Activated naive CD8-positive, alpha-beta T cell treated with anti-CD3 and anti-CD28 coated beads, Interleukin-2, amount 10 ng/mL, durations not matched to agents 7 days and 5 days (primary cell): ENCODE data around the gene CYP39A1. TPM values are rescaled to one million over a fixed set of nuclear protein-coding genes. Genes with fewer than 3 reads are reported as not detected.
A peak's percentile ranks its signal among the peaks of the same experiment; 100 is the strongest.

Experiments
- ATAC-seq: fragments of 150-1000 bp; cut with Tn5 transposase; one replicate; pipeline ENCODE4 v1.10.0; 2021; ENCODE audit warnings: low read depth, moderate library complexity
- POLR2A ChIA-PET: fragments of 350-600 bp; sonication (Branson Sonifier 250); formaldehyde crosslinking; loops from one replicate; lab custom pipeline; 2021; ENCODE audit warnings: antibody characterized with exemption; lab: Charles Lee
- DNase-seq: peaks from one replicate; pipeline ENCODE4 v3.0.0; 2021
- H3K27ac Mint-ChIP-seq: one replicate; pipeline ENCODE4 v1.8.0; 2022; ENCODE audit warnings: mild to moderate bottlenecking, mixed read lengths
- H3K27me3 Mint-ChIP-seq: one replicate; pipeline ENCODE4 v1.8.0; 2022; ENCODE audit warnings: mild to moderate bottlenecking, moderate library complexity, mixed read lengths
- H3K36me3 Mint-ChIP-seq: one replicate; pipeline ENCODE4 v1.8.0; 2021; ENCODE audit warnings: mild to moderate bottlenecking, mixed read lengths
- H3K4me1 Mint-ChIP-seq: one replicate; pipeline ENCODE4 v1.8.0; 2021; ENCODE audit warnings: mixed read lengths
- H3K4me3 Mint-ChIP-seq: one replicate; pipeline ENCODE4 v1.8.0; 2022; ENCODE audit warnings: mild to moderate bottlenecking, moderate library complexity, mixed read lengths
- H3K9me3 Mint-ChIP-seq: one replicate; pipeline ENCODE4 v1.8.0; 2021; ENCODE audit warnings: mixed read lengths
- total RNA-seq, 2 experiments: library from RNA; stranded (reverse); gene quantifications; one replicate each; pipeline ENCODE4 v1.2.3, GENCODE V29; 2021

CYP39A1 gene
- total RNA-seq, 2 experiments from 2014 or later: not detected

- no peaks in the 10 kb centered on the region for H3K4me1 Mint-ChIP-seq
- POLR2A ChIA-PET: no interaction called here
- ATAC-seq: no peak
- H3K27me3 Mint-ChIP-seq: peaks cover 8% of the 10 kb centered on the region
- no peak overlapping the region for H3K4me3 Mint-ChIP-seq
- no peak for DNase-seq
- no peaks in the 10 kb centered on the region for H3K36me3 Mint-ChIP-seq
- H3K27ac Mint-ChIP-seq: no peak overlapping the region
- H3K9me3 Mint-ChIP-seq: no peaks in the 10 kb centered on the region
These were observed 14.7 kb downstream of the CYP39A1 start for GRCh38 chr6:46637933-46638332.

DNA sequence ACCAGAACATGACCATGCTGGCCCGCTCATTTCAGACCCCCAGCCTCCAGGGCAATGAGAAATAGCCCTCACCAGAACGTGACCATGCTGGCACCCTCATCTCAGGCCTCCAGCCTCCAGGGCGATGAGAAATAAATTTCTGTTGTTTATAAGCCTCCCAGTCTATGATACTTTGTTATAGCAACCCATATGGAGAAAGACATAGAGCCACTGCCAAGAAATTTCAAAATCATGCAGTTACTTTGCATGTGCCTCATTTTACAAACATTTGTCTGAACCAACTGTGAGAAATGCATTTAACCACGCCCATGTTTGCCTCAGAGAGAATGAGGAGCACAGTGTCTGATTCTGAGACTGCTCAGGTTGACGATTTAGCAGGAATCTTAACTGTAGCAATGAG lies 15.5 kb downstream of the CYP39A1 start:
- no peak for ATAC-seq
- no peak overlapping the region for H3K27ac Mint-ChIP-seq
- no peaks in the 10 kb centered on the region for H3K9me3 Mint-ChIP-seq
- no peaks in the 10 kb centered on the region for H3K36me3 Mint-ChIP-seq
- H3K27me3 Mint-ChIP-seq: peaks cover 8% of the 10 kb centered on the region
- DNase-seq: no peak
- POLR2A ChIA-PET: no interaction called here
- H3K4me1 Mint-ChIP-seq: no peaks in the 10 kb centered on the region
- no peak overlapping the region for H3K4me3 Mint-ChIP-seq

- Mint-ChIP-seq H3K27ac (no peak overlapping the region), H3K36me3 (no peaks in the 10 kb centered on the region), H3K9me3 (no peaks in the 10 kb centered on the region), H3K4me1 (no peaks in the 10 kb centered on the region), H3K27me3 (peaks cover 11% of the 10 kb centered on the region), H3K4me3 (no peak overlapping the region)
- no peak for DNase-seq
- POLR2A ChIA-PET: no interaction called here
- ATAC-seq: no peak
These were observed 17.2 kb downstream of the CYP39A1 start for GRCh38 chr6:46635462-46635861.

DNA sequence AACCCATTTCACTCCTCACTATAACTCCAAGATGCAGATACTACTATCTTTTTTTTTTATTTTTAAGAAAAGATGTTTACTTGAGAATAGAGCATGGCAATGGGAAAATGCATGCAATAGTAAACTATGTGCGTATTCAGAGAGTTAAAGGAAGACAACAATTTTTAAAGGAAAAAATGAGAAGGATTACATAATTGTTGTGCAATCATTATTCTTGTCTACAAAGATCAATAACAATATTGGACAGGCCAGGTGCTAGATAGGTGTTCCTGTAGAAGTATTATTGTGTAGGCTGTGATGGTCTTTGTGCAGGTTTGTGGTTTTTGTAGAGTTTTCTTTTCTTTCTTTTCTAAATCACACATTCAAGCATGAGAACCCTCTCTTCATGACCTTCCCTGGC lies 20.6 kb downstream of the CYP39A1 start:
- POLR2A ChIA-PET: no interaction called here
- H3K4me1 Mint-ChIP-seq: no peaks in the 10 kb centered on the region
- ATAC-seq (no peak), DNase-seq (no peak)
- peaks cover 10% of the 10 kb centered on the region for H3K27me3 Mint-ChIP-seq
- no peaks in the 10 kb centered on the region for H3K36me3 Mint-ChIP-seq
- H3K4me3 Mint-ChIP-seq: no peak overlapping the region
- no peak overlapping the region for H3K27ac Mint-ChIP-seq
- H3K9me3 Mint-ChIP-seq: no peaks in the 10 kb centered on the region

- no peaks in the 10 kb centered on the region for H3K4me1 Mint-ChIP-seq
- POLR2A ChIA-PET: no interaction called here
These were observed 22.9 kb downstream of the CYP39A1 start for GRCh38 chr6:46629691-46630090.

DNA sequence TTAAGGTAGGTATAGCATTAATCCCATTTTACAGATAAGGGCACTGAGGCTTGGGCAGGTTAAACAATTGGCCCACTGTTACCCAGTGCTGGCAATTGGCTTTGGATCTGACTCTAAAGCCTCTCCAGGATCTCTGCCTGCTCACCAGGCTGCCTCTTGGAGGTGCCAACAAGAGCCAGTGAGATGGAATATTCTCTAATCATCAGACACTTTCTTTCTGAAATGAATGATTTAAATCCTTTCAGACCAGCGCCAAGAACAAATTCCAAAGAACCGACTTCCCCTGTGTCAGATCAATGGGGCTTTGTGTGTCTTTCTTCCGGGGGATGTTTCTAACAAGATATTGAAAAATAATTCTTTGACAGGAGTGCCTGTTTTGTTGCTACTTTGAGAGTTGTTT lies 23.6 kb downstream of the CYP39A1 start:
- Mint-ChIP-seq H3K36me3 (no peaks in the 10 kb centered on the region), H3K4me1 (no peaks in the 10 kb centered on the region), H3K4me3 (no peak overlapping the region), H3K27me3 (peaks cover 10% of the 10 kb centered on the region), H3K9me3 (no peaks in the 10 kb centered on the region), H3K27ac (no peak overlapping the region)
- no peak for DNase-seq
- ATAC-seq: no peak
- POLR2A ChIA-PET: no interaction called here

More at GRCh38 chr6:46629691-46630090, 22.9 kb downstream of the CYP39A1 start:
- ATAC-seq (no peak), DNase-seq (no peak)
- no peak overlapping the region for H3K4me3 Mint-ChIP-seq
- H3K27ac Mint-ChIP-seq: no peak overlapping the region
- no peaks in the 10 kb centered on the region for H3K36me3 Mint-ChIP-seq
- no peaks in the 10 kb centered on the region for H3K9me3 Mint-ChIP-seq
- peaks cover 10% of the 10 kb centered on the region for H3K27me3 Mint-ChIP-seq

DNA sequence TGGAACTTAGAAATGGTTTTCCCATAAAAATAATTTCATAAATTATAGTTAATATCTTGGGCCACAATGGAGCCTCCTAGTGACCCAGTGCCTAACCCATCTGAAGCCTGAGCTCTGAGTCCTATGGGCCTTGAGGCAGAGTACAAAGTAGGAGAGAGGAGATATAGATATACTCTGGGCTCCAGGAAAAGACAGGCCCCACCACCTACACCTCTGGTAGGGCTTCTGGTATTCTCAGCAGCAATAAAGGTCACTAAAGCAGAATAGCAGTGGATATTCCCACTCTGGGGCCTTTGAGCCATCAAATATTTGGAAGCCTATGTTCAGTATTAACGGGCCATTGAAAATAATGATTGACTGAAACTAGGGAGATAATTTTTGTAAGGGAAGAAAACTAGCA lies 24.1 kb downstream of the CYP39A1 start:
- no peak overlapping the region for H3K4me3 Mint-ChIP-seq
- ATAC-seq: no peak
- no peaks in the 10 kb centered on the region for H3K36me3 Mint-ChIP-seq
- H3K4me1 Mint-ChIP-seq: no peaks in the 10 kb centered on the region
- DNase-seq: no peak
- POLR2A ChIA-PET: no interaction called here
- no peaks in the 10 kb centered on the region for H3K9me3 Mint-ChIP-seq
- H3K27me3 Mint-ChIP-seq: peaks cover 10% of the 10 kb centered on the region
- no peak overlapping the region for H3K27ac Mint-ChIP-seq

GRCh38 chr6:46626976-46627375 lies 25.6 kb downstream of the CYP39A1 start:
- Mint-ChIP-seq H3K27me3 (peaks cover 10% of the 10 kb centered on the region), H3K4me3 (no peak overlapping the region), H3K27ac (no peak overlapping the region), H3K4me1 (no peaks in the 10 kb centered on the region), H3K9me3 (no peaks in the 10 kb centered on the region), H3K36me3 (no peaks in the 10 kb centered on the region)
- ATAC-seq (no peak), DNase-seq (no peak)
- POLR2A ChIA-PET: no interaction called here

DNA sequence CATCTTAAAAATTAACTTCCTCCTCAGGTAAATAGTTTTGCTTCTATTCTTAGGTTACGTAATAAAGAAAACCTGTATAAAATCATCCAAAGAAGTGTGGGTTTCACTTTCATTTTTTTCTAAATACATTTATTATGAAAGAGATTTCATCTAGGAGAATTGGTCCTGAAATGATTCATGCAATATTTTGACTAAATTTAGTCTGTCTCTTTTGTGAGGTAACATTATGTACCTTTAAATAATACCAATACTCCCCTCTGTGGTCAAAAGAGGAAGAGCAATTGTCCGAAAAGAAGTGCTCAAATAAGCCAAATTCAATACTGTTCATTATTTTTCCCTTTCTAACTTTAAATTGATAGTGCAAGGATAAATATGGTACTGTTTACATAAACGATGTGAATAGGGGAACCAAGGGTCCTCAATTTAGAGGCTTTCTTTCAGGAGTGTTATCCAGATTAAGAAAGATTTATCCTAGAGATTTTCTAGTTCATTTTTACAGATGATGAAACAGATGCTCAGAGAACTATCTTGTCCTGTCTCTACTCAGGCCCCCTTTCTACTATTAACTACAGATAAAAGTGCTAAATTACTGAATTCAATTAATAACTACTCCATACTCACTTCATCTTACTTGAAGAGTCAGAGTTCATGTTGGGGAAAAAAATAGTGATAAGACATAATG lies 26.2 kb downstream of the CYP39A1 start:
- Mint-ChIP-seq H3K27ac (no peak overlapping the region), H3K4me3 (peak overlapping the region; percentile 12), H3K4me1 (no peaks in the 10 kb centered on the region), H3K27me3 (peaks cover 10% of the 10 kb centered on the region), H3K9me3 (no peaks in the 10 kb centered on the region), H3K36me3 (no peaks in the 10 kb centered on the region)
- ATAC-seq: no peak
- POLR2A ChIA-PET: no interaction called here
- no peak for DNase-seq

DNA sequence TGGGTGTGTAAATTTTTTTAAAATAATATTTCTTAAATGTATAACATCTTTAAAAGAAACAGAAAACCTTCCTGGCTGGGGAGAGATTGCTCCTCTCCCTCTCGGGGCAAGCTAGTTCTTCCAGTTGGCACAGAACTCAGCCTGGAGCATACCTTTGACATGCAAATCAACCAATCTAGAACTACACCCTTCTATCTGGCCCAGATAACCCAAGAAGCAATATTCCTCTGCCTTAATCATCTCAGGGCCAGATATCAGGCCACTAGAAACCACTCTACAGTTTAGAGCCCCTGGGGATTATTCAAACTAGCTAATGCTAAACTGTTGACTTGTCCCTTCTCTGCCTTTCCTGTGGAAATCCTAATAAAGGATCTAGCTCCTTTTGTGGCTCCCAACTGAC lies 33.9 kb downstream of the CYP39A1 start:
- H3K27ac Mint-ChIP-seq: no peak overlapping the region
- POLR2A ChIA-PET: no interaction called here
- no peaks in the 10 kb centered on the region for H3K36me3 Mint-ChIP-seq
- ATAC-seq (no peak), DNase-seq (no peak)
- H3K4me1 Mint-ChIP-seq: no peaks in the 10 kb centered on the region
- H3K27me3 Mint-ChIP-seq: peaks cover 24% of the 10 kb centered on the region
- H3K4me3 Mint-ChIP-seq: no peak overlapping the region
- no peaks in the 10 kb centered on the region for H3K9me3 Mint-ChIP-seq

DNA sequence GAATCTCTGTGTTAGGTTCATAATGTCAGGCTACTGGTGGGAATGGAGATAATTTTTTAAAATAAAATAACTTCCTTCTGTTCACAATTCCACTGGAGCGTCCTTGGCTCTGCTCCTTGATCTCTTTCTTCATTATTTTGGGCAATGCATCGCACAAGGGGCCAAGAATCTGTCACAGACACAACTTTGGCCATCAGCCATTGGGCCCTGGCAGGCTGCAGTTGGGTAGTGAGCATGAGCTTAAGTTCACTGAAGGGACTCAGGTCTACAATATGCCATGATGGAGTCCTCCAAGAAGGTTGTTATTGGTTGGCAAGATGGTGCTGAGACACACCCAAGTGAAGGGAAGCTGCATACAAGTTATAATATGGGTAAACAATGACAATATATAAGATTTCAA lies 40.0 kb downstream of the CYP39A1 start:
- ATAC-seq: no peak
- Mint-ChIP-seq H3K4me3 (no peak overlapping the region), H3K36me3 (no peaks in the 10 kb centered on the region), H3K9me3 (no peaks in the 10 kb centered on the region), H3K27me3 (peaks cover 15% of the 10 kb centered on the region), H3K4me1 (no peaks in the 10 kb centered on the region), H3K27ac (no peak overlapping the region)
- DNase-seq: no peak
- POLR2A ChIA-PET: no interaction called here

DNA sequence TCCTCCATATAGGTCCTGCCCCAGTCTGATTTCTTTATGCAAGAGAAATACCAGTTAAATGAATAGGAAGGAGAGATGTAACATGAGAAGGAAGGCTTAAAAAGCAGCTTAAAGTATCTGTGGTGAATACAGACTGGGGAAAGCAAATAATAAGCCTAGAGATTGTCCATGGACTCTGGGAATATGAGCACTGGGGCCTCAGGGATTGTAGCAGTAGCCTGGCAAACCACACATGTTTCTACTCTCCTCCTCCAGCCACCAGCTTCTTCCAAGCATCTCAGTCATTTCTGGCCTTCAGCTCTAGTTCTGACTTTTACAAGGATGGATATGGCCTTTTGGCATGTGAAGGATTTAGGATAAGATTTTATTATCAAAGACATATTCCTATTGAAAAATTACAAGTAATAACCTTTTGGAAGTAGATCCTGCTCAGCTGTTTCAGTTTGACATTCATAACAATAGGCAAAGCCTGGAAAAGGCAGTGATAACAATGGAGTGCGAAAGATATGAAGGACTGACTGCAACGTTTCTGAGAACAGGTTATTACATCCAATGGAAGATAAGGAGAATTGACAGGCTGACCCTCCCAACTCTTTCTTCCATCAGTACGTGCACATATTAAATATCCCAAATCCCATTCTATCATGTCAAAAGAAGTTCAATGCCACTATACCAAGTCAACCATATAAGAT lies 41.6 kb downstream of the CYP39A1 start:
- Mint-ChIP-seq H3K27me3 (peaks cover 13% of the 10 kb centered on the region), H3K36me3 (no peaks in the 10 kb centered on the region), H3K4me1 (no peaks in the 10 kb centered on the region), H3K4me3 (no peak overlapping the region), H3K9me3 (no peaks in the 10 kb centered on the region), H3K27ac (no peak overlapping the region)
- POLR2A ChIA-PET: no interaction called here
- ATAC-seq (no peak), DNase-seq (no peak)

- Mint-ChIP-seq H3K36me3 (no peaks in the 10 kb centered on the region), H3K4me3 (no peak overlapping the region), H3K4me1 (peaks cover 2% of the 10 kb centered on the region), H3K27me3 (peaks cover 11% of the 10 kb centered on the region), H3K9me3 (no peaks in the 10 kb centered on the region), H3K27ac (no peak overlapping the region)
- POLR2A ChIA-PET: no interaction called here
- ATAC-seq (no peak), DNase-seq (no peak)
These were observed 46.3 kb downstream of the CYP39A1 start for GRCh38 chr6:46606338-46606737.

DNA sequence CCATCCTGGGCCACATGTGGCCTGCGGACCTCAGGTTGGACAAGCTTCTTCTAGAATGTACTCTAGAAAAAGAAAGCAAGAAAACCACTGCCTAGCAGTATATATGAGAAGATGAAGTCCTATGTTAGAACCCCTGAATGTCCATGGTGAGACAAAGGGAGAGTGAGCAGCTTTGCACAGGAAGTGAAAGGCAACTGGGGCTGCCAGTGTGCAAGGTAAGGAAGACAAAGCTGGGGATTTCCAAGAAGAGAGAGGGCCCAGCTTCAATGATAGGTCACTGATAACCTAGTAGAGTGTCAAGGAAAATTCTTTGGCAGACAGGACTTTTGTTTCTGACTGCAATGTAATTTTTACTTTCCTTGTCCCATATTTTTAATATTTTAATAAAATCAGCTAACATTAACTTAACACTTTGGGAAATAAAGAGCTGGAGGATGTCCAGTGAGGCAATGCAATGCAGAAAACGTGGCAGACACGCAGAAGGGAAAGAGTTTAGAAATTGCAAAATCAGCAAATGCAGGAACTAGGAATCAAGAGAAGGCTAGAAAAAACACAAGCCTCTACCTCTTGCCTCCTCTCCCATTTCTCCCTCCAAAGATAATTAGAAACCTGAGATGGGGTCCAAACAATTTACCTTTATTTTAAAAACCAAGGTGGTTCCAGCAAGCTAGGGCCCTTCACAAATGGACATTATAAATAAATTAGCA lies 47.4 kb downstream of the CYP39A1 start:
- Mint-ChIP-seq H3K4me1 (peaks cover 2% of the 10 kb centered on the region), H3K27ac (no peak overlapping the region), H3K9me3 (no peaks in the 10 kb centered on the region), H3K4me3 (no peak overlapping the region), H3K27me3 (peaks cover 11% of the 10 kb centered on the region), H3K36me3 (no peaks in the 10 kb centered on the region)
- POLR2A ChIA-PET: no interaction called here
- no peak for ATAC-seq
- no peak for DNase-seq
